GM19023 (cell line): Measurements from ENCODE around the gene LCE2C.

Experiments used
- ATAC-seq: cut with Tn5 transposase; IDR thresholded peaks from one replicate; pipeline ENCODE4 v1.9.1; 2021; ENCODE audit warnings: mild to moderate bottlenecking, moderate library complexity; ENCODE audit not compliant: unreplicated experiment

The LCE2C gene

DNA sequence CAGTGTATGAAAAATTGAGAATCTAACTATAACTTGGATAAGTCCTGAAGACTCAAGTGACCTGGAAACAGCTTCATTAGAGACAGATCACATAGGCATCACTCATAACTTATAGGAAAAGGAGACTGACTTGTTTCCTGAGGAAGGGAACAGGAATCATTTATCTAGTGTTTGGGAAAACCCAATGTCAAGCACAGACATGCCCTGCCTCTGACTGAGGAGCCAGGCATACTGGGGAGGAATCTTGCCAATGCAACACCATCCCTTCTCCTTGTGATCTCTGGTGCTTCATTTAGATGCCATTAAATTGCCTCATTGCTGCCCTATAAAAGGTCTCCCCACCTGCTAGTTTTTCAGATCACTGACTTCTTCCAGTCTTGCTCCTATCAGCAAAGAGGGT is 43.2 kb downstream of the LCE2C start:
- ATAC-seq = no peak

GRCh38 chr1:152725261-152725660 is 50.2 kb downstream of the LCE2C start:
- ATAC-seq = no peak
